ENCODE data around the gene CDH3. TPM values are rescaled to one million over a fixed set of nuclear protein-coding genes. Genes with fewer than 3 reads are reported as not detected.

Gene CDH3
- total and polyA plus RNA-seq, 10 of the 15 experiments (the other 5 are each of a cell fraction or from before 2014, with no cell fraction given) = 0.05 to 0.44 (median 0.12) TPM; not detected in 5

DNA sequence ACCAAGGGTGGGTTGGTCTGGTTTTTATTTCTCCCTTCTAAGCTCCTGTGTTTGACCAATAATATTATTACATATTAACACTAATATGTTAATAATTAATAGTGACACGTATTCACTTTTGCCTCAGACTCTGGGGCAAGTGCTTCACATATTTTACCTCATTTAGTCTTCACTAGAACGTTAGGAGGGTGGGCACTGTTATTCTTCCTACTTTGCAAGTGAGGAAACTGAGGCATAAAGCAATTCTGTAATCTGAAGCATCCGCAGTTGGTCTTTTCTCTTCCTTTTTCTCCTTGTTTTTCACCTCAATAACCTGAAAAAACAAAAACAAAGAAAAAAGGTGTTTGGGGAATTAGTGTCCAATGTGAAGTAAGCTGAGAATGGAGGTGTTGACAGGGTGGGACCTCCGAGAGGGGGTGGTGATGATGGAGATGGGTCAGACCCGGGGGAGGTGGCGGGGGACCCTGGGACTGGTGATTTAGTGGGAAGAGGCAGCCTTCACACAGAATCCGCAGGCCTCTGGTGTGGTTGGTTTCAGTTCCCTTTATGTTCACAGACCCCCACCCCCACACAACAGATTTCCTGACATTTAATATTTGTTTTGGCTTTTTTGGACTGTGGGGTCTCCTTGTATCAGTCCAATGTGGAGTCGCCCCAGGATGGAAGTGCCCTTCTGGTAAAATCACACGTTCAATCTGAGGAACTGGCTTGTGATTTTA lies 95.7 kb downstream of the CDH3 start (continued):
- TF ChIP-seq, protein P1, sequence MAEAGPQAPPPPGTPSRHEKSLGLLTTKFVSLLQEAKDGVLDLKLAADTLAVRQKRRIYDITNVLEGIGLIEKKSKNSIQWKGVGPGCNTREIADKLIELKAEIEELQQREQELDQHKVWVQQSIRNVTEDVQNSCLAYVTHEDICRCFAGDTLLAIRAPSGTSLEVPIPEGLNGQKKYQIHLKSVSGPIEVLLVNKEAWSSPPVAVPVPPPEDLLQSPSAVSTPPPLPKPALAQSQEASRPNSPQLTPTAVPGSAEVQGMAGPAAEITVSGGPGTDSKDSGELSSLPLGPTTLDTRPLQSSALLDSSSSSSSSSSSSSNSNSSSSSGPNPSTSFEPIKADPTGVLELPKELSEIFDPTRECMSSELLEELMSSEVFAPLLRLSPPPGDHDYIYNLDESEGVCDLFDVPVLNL (IDR thresholded peaks at IDR 0.05; ENCODE audit: low read depth, low read length) = no peak
- TF ChIP-seq ZNF622 (IDR thresholded peaks at IDR 0.05) (no peak), NRF1 (conservative IDR thresholded peaks at IDR 0.05; ENCODE audit: low read depth, low read length) (no peak), SMARCA5 (IDR thresholded peaks at IDR 0.05) (no peak), FOXM1 (IDR thresholded peaks at IDR 0.05; ENCODE audit: low read depth, low read length) (peak; percentile 6; the same call in 1 of the 2 replicates), RBBP5 (conservative IDR thresholded peaks at IDR 0.05) (no peak), PAX5 (IDR thresholded peaks at IDR 0.05; ENCODE audit: borderline replicate concordance, low read depth, low read length) (no peak)

DNA sequence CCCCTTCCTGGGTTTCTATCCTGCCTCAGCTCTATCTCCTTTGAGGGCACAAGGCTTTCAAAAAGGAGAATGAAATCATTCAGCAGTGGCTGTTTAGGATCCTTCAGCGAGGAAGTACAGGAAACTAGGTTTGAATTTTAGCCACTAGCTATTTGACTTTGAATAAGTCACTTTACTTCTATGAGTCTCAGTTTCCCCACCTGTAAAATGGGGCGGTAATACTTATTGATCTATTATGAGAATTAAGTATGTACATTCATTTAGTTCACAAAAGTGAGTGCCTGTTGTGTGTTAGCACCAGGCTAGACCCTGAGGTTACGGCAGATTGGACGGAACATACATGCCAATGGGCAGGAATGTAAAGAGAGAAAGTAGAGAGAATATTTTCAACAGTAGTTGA lies 98.6 kb downstream of the CDH3 start:
- ATAC-seq (no peak), FAIRE-seq (no peak), DNase-seq (ENCODE audit: low read depth, low spot score) (no peak)
- Histone ChIP-seq H3K79me2 (ENCODE audit: control insufficient read depth, insufficient read depth, low read length) (no peaks in the 10 kb centered on the region), H2AFZ (ENCODE audit: control insufficient read depth, low read depth, low read length) (no peak overlapping the region), H3K9ac (ENCODE audit: control insufficient read depth, insufficient read depth, low read length) (no peak overlapping the region), H3K36me3 (ENCODE audit: control insufficient read depth in 2 of 2, insufficient read depth in 2 of 2, low read length in 1 of 2) (no peaks in the 10 kb centered on the region), H3K4me3 (no peak overlapping the region), H3K27me3 (replicated peaks in 1 of 2; ENCODE audit: control insufficient read depth in 2 of 2, insufficient read depth in 2 of 2, low read length in 1 of 2) (no peaks in the 10 kb centered on the region), H3K4me1 (ENCODE audit: control insufficient read depth, insufficient read depth, low read length) (peaks cover 21% of the 10 kb centered on the region), H3K9me3 (replicated peaks; ENCODE audit: control insufficient read depth, insufficient read depth, low read length) (no peaks in the 10 kb centered on the region), H3K27ac (ENCODE audit: control insufficient read depth, insufficient read depth) (no peak overlapping the region), H4K20me1 (ENCODE audit: control insufficient read depth, insufficient read depth) (no peaks in the 10 kb centered on the region), H3K4me2 (ENCODE audit: control insufficient read depth, insufficient read depth) (no peak overlapping the region)
- ChIA-PET SMC1A (ENCODE audit: uncharacterized antibody, unreplicated experiment) (interaction anchor here (1.4 to 1.9 kb wide), 3 partner anchors 9 to 13 kb away, joined by 4 to 6 read pairs (median 5); no protein-coding TSS in a partner anchor), POLR2A (interaction anchor here (2.5 kb wide), 1 partner anchor 14 kb away, joined by 10 read pairs; no protein-coding TSS in a partner anchor), CTCF (no interaction called here), RAD21 (ENCODE audit: unreplicated experiment) (interaction anchor here (1.4 kb wide), 1 partner anchor 13 kb away, joined by 4 read pairs; no protein-coding TSS in a partner anchor)
- TF ChIP-seq, protein P2, sequence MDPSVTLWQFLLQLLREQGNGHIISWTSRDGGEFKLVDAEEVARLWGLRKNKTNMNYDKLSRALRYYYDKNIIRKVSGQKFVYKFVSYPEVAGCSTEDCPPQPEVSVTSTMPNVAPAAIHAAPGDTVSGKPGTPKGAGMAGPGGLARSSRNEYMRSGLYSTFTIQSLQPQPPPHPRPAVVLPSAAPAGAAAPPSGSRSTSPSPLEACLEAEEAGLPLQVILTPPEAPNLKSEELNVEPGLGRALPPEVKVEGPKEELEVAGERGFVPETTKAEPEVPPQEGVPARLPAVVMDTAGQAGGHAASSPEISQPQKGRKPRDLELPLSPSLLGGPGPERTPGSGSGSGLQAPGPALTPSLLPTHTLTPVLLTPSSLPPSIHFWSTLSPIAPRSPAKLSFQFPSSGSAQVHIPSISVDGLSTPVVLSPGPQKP (IDR thresholded peaks at IDR 0.05; ENCODE audit: low read depth, low read length) = no peak
- WGBS (ENCODE audit: insufficient coverage, insufficient replicate concordance, low lambda C conversion rate, missing lambda C conversion rate) = 63% methylated on average over 4 of the region's 4 CpGs
- in situ Hi-C loops (cut with MboI) (no loop called here), intact Hi-C loops (cut with micrococcal nuclease; ENCODE audit: unreplicated experiment) (no loop called here)
- BruUV-seq (replicated peaks) = no TSS peak
